OCI-LY7 (cell line): ENCODE measurements around the gene POU2F3. TPM values are rescaled to one million over a fixed set of nuclear protein-coding genes. Genes with fewer than 3 reads are reported as not detected.
A peak's percentile ranks its signal among the peaks of the same experiment; 100 is the strongest.

Experiments used
- BruUV-seq: library from RNA; stranded (reverse); fragments of 400-500 nt; replicated peaks from 2 replicates; lab custom pipeline; 2021; lab: Mats Ljungman, UMichigan
- CTCF ChIA-PET: fragments of 300-600 bp; sonication (Branson Sonifier 250); formaldehyde crosslinking; loops from one replicate; lab custom pipeline; 2022; ENCODE audit warnings: antibody characterized with exemption; ENCODE audit not compliant: unreplicated experiment; lab: Charles Lee
- POLR2A ChIA-PET: fragments of 300-600 bp; sonication (Branson Sonifier 250); formaldehyde crosslinking; loops from one replicate; lab custom pipeline; 2022; ENCODE audit warnings: antibody characterized with exemption; lab: Charles Lee
- DNase-seq: peaks from one replicate; pipeline ENCODE4 v3.0.0-alpha.2; 2015; ENCODE audit warnings: low spot score
- H2AFZ ChIP-seq: fragments of 200-600 bp; sonication (generic), shearing (Covaris generic); 2 replicates; pipeline ENCODE4 v1.6.1; 2014; ENCODE audit warnings: mild to moderate bottlenecking, antibody characterized with exemption, low read length, moderate library complexity
- H3K27ac ChIP-seq: fragments of 200-600 bp; sonication (generic); 2 replicates; pipeline ENCODE4 v1.5.1; 2014; ENCODE audit warnings: mixed run types, low read depth, mild to moderate bottlenecking, moderate library complexity, low read length, inconsistent platforms; ENCODE audit not compliant: poor library complexity, severe bottlenecking
- H3K36me3 ChIP-seq: fragments of 200-600 bp; sonication (generic); 2 replicates; pipeline ENCODE4 v1.6.1; 2014; ENCODE audit warnings: mild to moderate bottlenecking, antibody characterized with exemption, low read length, moderate library complexity, mixed read lengths; ENCODE audit not compliant: insufficient read depth
- H3K4me1 ChIP-seq: fragments of 200-600 bp; sonication (generic); 2 replicates; pipeline ENCODE4 v1.5.1; 2014; ENCODE audit warnings: mild to moderate bottlenecking, low read length; ENCODE audit not compliant: insufficient read depth, poor library complexity, severe bottlenecking
- H3K4me2 ChIP-seq: fragments of 200-600 bp; sonication (generic); 2 replicates; pipeline ENCODE4 v1.6.1; 2014; ENCODE audit warnings: mild to moderate bottlenecking, low read length
- H3K4me3 ChIP-seq: fragments of 200-600 bp; sonication (generic); 2 replicates; pipeline ENCODE4 v1.5.1; 2014; ENCODE audit warnings: mild to moderate bottlenecking, low read depth, low read length; ENCODE audit not compliant: poor library complexity, severe bottlenecking
- H3K79me2 ChIP-seq: fragments of 200-600 bp; sonication (generic); 2 replicates; pipeline ENCODE4 v1.6.1; 2016; ENCODE audit warnings: low read depth, mild to moderate bottlenecking, low read length, moderate library complexity, mixed read lengths; ENCODE audit not compliant: insufficient read depth
- H3K9me2 ChIP-seq: fragments of 200-600 bp; sonication (generic); 2 replicates; pipeline ENCODE4 v1.6.1; 2016; ENCODE audit warnings: mild to moderate bottlenecking, low read length, mixed read lengths; ENCODE audit not compliant: insufficient read depth
- H3K9me3 ChIP-seq: fragments of 200-600 bp; sonication (generic); 2 replicates; pipeline ENCODE4 v1.6.1; 2014; ENCODE audit warnings: mild to moderate bottlenecking, mixed run types, low read length, mixed read lengths
- H4K20me1 ChIP-seq: fragments of 200-600 bp; sonication (generic); 2 replicates; pipeline ENCODE4 v1.6.1; 2014; ENCODE audit warnings: mild to moderate bottlenecking, antibody characterized with exemption, low read length, moderate library complexity, mixed read lengths; ENCODE audit not compliant: insufficient read depth
- EZH2phosphoT487 ChIP-seq: fragments of 200-600 bp; sonication (generic); IDR thresholded peaks from 2 replicates; pipeline ENCODE4 v1.6.1; 2018; ENCODE audit warnings: low read depth, borderline replicate concordance, mild to moderate bottlenecking, mixed run types, antibody characterized with exemption, low read length, moderate library complexity, mixed read lengths
- intact Hi-C: fragments of 100-400 bp; cut with micrococcal nuclease; formaldehyde crosslinking; loops from one replicate; pipeline ENCODE4 v1.10.0; 2022; ENCODE audit not compliant: unreplicated experiment
- total RNA-seq, 2 experiments: library from RNA; depleted of rRNA in 1 of 2; stranded (reverse); fragments of >200 nt in 1 of 2; shearing (Covaris generic) in 1 of 2; gene quantifications; 2 replicates each; pipeline ENCODE4 v1.2.3, GENCODE V29; 2014 to 2022
- TF ChIP-seq, protein P1 (sequence below): fragments of 200-600 bp; sonication (generic); conservative IDR thresholded peaks from 2 replicates; pipeline ENCODE4 v1.5.1; 2014; ENCODE audit warnings: mild to moderate bottlenecking, antibody characterized with exemption, low read length, moderate library complexity, mixed read lengths

Gene POU2F3
- total RNA-seq, 2 experiments from 2014 or later: 0.16 TPM; not detected in 1

DNA sequence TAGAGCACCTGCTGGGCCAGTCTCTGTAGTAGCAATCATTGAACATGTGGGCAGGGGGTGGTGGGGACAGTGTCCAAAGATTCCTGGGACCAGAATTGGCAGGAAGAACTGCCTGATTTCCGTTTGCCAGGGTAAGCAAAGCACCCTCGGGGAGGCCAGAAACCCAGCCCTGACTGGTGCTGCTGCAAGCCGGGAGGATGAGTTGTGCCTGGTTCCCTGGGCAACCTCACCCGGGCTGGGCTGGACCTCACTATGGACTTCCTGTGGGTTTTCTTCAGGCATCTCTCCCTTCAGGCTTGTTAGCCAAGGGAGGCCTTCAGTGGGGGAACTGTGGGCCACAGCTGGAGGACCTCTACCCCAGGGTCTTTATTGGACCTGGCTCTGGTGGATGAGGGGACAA, 8.0 kb upstream of the POU2F3 start:
- no peaks in the 10 kb centered on the region for H3K4me1 ChIP-seq
- no peaks in the 10 kb centered on the region for H3K36me3 ChIP-seq
- no peak overlapping the region for H3K27ac ChIP-seq
- no peak overlapping the region for H3K4me2 ChIP-seq
- no peaks in the 10 kb centered on the region for H3K9me3 ChIP-seq
- BruUV-seq: no TSS peak
- H2AFZ ChIP-seq: no peak overlapping the region
- no peaks in the 10 kb centered on the region for H3K9me2 ChIP-seq
- CTCF ChIA-PET: no interaction called here
- TF ChIP-seq, protein P1, sequence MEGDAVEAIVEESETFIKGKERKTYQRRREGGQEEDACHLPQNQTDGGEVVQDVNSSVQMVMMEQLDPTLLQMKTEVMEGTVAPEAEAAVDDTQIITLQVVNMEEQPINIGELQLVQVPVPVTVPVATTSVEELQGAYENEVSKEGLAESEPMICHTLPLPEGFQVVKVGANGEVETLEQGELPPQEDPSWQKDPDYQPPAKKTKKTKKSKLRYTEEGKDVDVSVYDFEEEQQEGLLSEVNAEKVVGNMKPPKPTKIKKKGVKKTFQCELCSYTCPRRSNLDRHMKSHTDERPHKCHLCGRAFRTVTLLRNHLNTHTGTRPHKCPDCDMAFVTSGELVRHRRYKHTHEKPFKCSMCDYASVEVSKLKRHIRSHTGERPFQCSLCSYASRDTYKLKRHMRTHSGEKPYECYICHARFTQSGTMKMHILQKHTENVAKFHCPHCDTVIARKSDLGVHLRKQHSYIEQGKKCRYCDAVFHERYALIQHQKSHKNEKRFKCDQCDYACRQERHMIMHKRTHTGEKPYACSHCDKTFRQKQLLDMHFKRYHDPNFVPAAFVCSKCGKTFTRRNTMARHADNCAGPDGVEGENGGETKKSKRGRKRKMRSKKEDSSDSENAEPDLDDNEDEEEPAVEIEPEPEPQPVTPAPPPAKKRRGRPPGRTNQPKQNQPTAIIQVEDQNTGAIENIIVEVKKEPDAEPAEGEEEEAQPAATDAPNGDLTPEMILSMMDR: no peak
- TF ChIP-seq EZH2phosphoT487: no peak
- no peaks in the 10 kb centered on the region for H4K20me1 ChIP-seq
- no peak overlapping the region for H3K4me3 ChIP-seq
- POLR2A ChIA-PET: no interaction called here
- no peaks in the 10 kb centered on the region for H3K79me2 ChIP-seq
- no peak for DNase-seq
- intact Hi-C loops: no loop called here

DNA sequence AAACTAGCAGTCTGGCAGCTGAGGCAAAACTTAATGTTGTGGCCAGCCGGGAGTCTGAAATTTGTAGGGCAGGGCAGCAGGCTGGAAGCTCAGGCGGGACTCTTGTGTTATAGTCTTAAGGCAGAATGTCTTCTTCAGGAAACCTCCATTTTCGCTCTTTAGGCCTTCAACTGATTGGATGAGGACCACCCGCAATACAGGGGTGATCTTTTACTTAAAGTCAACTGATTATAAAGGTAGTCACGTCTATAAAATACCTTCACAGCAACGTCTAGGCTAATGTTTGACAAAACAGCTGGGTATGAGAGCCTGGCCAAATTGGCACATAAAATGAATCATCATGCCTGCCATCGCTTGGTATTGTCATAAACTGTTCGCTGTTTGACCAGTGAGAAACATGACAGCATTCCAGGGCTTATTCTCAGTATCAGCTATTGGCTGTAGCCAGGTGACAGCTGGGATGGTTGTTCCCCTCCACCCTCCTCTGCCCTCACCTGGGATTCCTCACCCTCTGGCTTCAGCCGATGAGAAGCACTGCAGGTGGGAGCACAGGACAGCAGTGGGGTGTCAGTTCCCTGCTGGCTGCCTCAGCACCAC, 6.6 kb upstream of the POU2F3 start:
- CTCF ChIA-PET: no interaction called here
- POLR2A ChIA-PET: no interaction called here
- Histone ChIP-seq H3K9me2 (no peaks in the 10 kb centered on the region), H3K4me1 (no peaks in the 10 kb centered on the region), H3K4me2 (no peak overlapping the region), H3K4me3 (no peak overlapping the region), H4K20me1 (no peaks in the 10 kb centered on the region), H3K9me3 (no peaks in the 10 kb centered on the region), H2AFZ (no peak overlapping the region), H3K36me3 (no peaks in the 10 kb centered on the region), H3K27ac (no peak overlapping the region), H3K79me2 (no peaks in the 10 kb centered on the region)
- TF ChIP-seq, protein P1: no peak
- TF ChIP-seq EZH2phosphoT487: no peak
- DNase-seq: no peak
- intact Hi-C loops: no loop called here
- BruUV-seq: no TSS peak

- H3K9me2 ChIP-seq: no peaks in the 10 kb centered on the region
- H3K27ac ChIP-seq: no peak overlapping the region
- peak; percentile 66 for DNase-seq
- H3K4me3 ChIP-seq: no peak overlapping the region
- CTCF ChIA-PET: no interaction called here
- no peaks in the 10 kb centered on the region for H3K9me3 ChIP-seq
- H2AFZ ChIP-seq: no peak overlapping the region
- no peaks in the 10 kb centered on the region for H3K36me3 ChIP-seq
- BruUV-seq: no TSS peak
- no peak overlapping the region for H3K4me2 ChIP-seq
- H3K4me1 ChIP-seq: no peaks in the 10 kb centered on the region
- no peaks in the 10 kb centered on the region for H3K79me2 ChIP-seq
- intact Hi-C loops: loop anchor here (1.0 kb wide), 1 partner anchor 68 kb away; no protein-coding TSS in a partner anchor
- no peaks in the 10 kb centered on the region for H4K20me1 ChIP-seq
- POLR2A ChIA-PET: no interaction called here
- TF ChIP-seq, protein P1: peak; percentile 90
- no peak for TF ChIP-seq EZH2phosphoT487
Observed at GRCh38 chr11:120235024-120235628, 4.8 kb upstream of the POU2F3 start.
